IPS-11a (cell line): ENCODE measurements around the gene LINC01488.

Experiments used
- H3K4me3 ChIP-seq: one replicate; pipeline ENCODE4 v1.5.1; 2013; ENCODE audit warnings: low read depth, low read length, control low read depth

The LINC01488 gene

DNA sequence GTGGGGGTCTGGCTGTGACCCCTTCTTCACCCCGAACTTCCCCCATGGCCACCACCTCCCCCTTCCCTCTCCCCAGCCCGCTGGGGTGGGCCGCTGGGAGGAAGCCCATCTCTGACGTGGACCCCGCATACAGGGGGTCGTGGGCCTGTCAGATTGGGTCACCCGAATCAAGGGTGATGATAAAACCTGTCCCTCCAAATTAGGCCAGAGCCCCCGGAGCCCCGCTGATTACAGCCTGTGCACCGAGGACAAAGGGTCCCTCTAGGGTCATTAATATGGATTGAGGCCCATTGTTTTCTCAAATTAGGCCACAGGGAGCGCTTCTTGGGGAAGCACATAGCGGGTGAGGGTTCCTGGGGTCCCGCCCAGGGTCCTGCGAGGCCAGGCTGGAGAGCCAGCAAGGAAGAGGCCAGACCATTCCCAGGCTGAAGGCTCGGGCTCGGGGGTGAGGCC lies 4.9 kb upstream of the LINC01488 start:
- H3K4me3 ChIP-seq: no peak overlapping the region

DNA sequence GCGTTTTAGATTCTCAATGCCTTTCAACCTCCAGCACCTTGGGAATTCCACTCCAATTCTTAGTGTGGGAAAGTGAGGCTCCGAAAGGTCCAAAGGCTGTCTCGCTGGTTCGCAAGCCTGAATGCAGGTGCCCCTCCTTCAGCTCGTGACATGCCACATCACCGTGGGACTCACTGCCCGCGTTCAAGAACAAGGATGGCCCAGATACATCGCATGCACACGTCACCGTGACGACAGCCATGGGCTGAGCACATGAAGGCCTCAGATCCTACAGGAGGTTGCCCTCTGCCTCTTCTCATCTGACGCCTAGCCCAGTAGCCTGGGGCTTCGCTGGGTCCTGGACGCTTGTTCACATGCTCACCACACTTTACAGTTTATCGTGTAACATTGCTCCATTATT lies 4.4 kb upstream of the LINC01488 start:
- H3K4me3 ChIP-seq: no peak overlapping the region

DNA sequence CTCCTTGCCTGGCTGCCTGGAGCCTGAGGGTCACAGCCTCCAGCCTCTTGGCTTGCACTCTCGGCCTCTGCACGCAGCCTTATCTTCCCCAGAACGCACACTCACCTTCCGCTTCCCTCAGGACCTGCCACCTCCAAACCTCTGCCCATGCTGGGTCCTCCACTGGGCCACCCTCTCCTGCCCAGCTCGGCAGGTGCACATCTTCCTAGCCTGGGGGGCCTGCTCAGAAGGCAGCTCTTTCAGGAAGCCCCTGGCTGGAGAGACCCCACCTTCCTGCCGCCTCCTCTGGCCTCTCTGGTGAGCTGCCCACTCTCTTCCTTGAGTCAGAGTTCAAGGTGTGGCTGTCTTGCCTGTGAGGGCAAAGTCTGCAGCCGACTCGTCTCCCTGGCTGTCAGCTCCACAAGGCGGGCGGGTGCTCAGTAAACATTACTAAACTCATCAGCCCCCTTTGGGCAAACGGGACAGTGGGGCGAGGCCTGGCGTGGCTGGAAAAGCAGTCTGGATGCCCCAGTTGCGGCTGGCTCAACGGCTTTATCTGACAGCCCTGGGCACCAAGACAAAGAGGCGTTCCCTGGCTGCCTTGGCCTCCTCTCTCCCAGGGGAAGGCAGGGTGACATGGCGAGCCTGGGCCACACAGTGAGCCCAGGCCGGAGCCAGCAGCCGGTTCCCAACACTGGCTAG lies 1.7 kb upstream of the LINC01488 start:
- H3K4me3 ChIP-seq: no peak overlapping the region

DNA sequence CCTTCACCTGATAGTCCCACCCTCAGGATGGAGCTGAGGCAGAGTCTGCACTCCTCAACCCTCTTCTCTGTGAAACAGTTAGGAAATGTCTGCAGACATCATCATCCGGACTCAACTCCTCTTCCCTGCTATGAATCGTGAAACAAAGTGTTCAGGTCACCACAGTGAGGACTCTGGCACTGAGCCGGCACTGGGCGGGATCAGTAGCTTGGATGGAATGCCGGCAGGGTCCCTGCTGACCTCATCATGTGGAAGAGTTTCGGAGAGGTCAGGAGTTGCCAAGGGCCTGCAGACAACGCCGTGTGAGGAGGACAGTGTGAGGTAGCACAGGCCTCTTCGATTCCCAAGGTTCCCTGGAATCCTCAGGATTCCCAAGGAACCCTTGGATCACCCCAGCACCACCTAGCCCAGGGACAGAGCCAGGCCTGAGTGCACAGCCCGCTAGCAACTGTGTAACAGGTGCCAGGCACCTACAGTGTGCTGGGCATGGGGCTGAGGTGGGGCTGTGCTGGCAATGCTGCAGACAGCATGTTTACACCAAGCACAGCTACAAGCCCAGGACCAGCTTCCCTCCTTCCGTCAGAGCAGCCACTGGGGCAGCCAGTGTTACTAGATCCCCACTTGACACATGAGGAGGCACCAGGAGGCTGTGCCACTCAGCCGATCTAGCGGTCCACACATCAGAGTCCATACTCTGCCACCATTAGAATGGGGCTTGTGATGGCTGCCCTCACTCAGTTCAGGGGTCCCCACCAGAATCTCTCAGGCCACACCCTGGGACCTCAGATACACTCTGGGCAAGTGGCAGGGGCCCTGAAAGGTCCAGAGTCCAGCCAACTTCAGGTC lies 693 bp upstream of the LINC01488 start:
- no peak overlapping the region for H3K4me3 ChIP-seq

GRCh38 chr11:69482322-69482721 lies 859 bp downstream of the LINC01488 start:
- no peak overlapping the region for H3K4me3 ChIP-seq

DNA sequence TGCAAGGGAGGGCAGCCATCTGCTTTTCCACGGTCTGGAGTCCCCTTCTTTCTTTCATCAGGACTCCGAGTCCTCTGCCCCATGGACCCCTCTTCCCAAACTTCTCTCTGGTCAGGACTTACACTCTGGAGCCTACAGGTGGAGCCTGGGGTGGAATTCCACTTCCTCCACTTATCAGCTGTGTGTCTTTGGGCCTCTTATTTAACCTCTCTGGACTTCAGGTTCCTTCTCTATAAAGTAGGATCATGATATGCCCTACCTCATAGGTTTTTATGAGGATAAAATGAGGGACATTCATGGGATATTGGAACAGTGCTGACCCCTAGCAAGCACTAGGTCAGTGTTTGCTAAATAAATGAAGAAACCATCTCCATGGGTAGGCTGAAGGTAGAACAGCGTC lies 1.7 kb downstream of the LINC01488 start:
- no peak overlapping the region for H3K4me3 ChIP-seq

DNA sequence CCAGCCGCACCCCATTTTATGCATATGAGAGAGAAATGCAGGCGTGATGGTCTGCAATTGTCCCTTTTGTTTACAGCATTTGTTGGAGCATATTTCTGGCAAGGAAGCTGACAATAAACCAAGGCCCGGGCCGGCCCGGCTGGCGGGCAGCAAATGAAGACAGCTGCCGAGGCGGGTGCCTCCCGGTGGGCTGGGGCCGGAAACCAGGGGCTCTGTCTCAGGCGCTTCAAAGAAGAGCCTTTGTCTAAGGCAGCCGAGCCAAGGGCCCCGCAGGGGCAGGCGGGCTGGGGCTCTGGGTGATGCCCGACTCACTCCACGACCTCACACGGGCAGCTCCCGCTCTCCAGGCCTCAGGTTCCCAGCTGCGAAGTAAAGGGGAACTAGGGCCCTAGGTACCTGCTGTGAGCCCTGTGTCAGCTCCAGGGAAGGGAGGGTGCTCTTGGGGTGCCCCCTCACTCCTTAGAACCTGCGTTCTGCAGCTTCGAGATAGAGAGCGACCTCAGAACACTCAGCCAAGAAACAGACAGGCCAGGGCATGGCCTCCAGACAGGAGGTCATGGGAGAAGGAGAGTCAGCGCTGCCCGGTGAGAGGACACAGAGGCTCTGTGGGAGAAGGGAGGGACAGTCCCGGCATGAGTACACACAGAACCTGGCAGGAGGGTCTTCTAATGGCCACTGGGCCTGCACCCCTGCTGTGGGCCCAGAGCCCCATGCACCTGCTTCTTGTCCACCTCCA lies 2.4 kb downstream of the LINC01488 start:
- no peak overlapping the region for H3K4me3 ChIP-seq

GRCh38 chr11:69484427-69485259 lies 3.2 kb downstream of the LINC01488 start:
- no peak overlapping the region for H3K4me3 ChIP-seq

- H3K4me3 ChIP-seq: no peak overlapping the region
Measured at GRCh38 chr11:69485337-69486041, 4.0 kb downstream of the LINC01488 start.

GRCh38 chr11:69486056-69486772 lies 4.8 kb downstream of the LINC01488 start:
- no peak overlapping the region for H3K4me3 ChIP-seq

GRCh38 chr11:69486773-69487291 lies 5.4 kb downstream of the LINC01488 start:
- H3K4me3 ChIP-seq: no peak overlapping the region

DNA sequence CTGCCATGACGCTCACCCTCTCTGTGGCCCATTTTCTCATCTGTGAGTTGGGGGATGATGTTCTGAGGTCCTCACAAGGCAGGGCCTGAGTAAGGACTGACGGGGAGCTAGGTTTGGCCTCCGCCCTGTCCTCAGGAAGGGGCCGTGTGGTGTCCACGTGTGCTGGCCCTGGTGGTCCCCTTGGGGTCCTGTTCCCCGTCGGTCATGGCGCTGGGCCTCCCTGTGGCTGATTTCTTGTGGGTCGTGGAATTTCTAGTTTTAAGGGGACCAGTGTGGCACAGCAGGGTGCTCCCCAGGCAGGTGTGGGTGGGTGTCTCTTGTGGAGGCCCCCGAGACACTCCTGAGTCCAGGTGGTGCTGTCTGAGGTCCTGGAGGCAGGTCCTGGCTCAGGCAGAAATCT lies 5.9 kb downstream of the LINC01488 start:
- H3K4me3 ChIP-seq: no peak overlapping the region

GRCh38 chr11:69487849-69488542 lies 6.5 kb downstream of the LINC01488 start:
- H3K4me3 ChIP-seq: no peak overlapping the region

DNA sequence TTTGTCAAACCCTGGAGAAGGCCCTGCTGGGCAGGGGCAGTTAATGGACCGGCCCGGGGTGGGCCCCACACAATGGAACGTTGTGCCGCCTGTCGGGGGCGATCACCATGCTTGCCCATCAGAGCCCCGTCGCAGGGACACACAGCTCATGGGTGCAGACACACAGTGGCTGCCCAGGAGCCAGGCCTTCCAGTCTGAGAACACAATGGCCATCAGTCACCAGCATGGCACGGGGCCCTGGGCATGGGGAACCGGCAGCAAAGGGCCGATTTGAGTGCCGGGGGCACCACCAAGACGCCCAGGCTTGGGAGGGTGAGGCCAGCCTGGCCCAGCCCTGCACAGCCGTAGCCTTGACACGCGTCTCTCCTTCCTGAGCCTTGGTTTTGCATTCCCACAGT lies 7.1 kb downstream of the LINC01488 start:
- H3K4me3 ChIP-seq: no peak overlapping the region

DNA sequence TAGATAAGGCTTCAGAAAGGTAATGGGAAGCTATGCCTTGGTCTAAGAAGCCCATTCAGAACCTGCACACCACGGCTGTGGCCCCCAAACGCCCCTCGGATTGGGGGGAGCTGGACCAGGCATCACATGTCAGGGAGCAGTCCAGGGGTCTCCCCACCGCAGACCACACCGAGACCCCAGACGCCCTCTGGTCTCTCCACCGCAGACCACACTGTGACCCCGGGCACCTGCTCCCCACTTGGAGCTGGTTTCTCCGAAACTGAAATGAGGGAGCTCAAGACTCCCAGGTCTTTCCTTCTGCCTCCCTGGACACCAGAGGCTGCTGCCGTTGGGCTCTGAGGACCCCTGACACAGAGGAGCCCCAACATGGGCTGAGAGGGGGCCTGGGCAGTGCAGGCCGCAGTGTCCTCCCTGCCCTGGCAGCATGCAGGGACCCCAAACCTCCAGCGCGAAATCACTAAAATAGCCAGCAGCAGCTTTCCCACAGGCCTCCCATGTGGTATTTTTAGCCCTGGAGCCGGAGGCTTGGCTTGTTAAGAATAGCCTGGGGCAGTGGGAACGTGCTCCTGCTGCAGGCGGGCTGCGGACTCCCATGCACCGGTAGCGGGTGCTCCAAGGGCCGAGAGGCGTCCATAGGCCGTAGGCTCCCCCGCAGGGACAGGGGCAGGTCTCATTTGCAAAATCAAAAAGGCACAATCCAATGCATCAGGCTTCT lies 7.7 kb downstream of the LINC01488 start:
- no peak overlapping the region for H3K4me3 ChIP-seq

DNA sequence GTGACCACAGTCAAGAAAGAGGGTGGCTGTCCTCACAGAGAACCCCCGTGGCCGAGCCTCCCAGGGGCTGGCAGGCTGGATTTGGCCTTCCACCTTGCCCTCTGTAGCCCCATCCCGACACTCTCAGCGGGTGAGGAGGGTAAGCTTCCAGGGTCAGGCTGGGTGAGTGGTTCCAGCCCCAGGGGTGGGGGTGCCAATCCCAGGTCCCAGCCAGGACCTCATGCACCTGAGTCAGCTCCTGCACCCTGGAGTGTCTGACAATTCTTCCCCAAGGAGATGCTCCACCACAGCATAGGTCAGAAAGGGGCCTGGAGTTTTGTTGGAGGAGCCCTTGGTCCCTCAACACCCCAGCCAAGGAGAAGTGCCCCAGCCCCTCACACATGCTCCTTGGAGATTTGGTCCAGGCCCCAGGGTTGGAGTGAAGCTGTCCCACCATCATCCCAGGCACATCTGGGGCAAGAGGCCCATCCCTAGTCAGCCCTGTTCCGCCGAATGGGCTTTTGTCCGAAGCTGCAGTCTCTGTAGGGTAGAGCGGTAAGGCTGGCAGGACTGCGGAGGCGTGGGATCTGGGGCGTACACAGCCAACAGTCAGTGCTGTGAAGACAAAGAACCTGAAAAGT lies 8.4 kb downstream of the LINC01488 start:
- no peak overlapping the region for H3K4me3 ChIP-seq

DNA sequence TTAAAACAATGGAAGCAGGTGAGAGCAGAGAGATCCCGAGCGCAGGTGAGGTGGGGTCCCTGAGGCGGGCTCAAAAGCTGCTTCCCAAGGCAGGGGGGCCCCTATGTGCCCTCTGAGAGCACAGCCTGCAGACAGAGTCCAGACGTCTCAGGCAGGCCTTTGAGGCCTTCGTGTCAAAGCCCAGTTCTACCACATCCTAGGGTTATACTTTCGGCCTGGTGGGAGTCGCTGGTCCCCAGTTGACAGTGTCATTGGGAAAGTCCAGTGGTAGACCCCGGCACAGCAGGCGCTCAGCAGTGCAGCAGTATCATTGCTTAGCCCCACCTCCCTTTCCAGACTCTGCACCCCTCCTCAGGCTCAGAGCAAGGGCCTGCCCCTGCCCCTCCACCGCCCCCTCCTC lies 9.1 kb downstream of the LINC01488 start:
- no peak overlapping the region for H3K4me3 ChIP-seq
